HEK293 (cell line): ENCODE measurements around the gene GAS1.

Experiments
- CTCF ChIA-PET: fragments of 350-600 bp; formaldehyde crosslinking; extraction: SDS; loops from one replicate; lab custom pipeline; 2021; ENCODE audit warnings: antibody characterized with exemption; lab: Yijun Ruan, JAX
- POLR2A ChIA-PET: fragments of 300-600 bp; formaldehyde crosslinking; extraction: SDS; loops from one replicate; lab custom pipeline; 2020; ENCODE audit warnings: antibody characterized with exemption, inconsistent platforms; lab: Yijun Ruan, JAX
- H3K27ac ChIP-seq: fragments of 200-500 bp; sonication (Bioruptor generic); 2 replicates; pipeline ENCODE4 v1.5.1; 2014; ENCODE audit warnings: low read depth, low read length, control low read depth, inconsistent platforms; ENCODE audit errors: extremely low read depth
- H3K36me3 ChIP-seq, 2 experiments: fragments of 200-500 bp in 1 of 2; sonication (Bioruptor generic) in 1 of 2; 1 replicate in 1 of 2; 2 replicates in 1 of 2; pipeline ENCODE4 v1.5.1; 2014 to 2017; ENCODE audit warnings: inconsistent platforms in 2 of 2, low read length in 2 of 2; ENCODE audit not compliant: control insufficient read depth in 2 of 2, insufficient read depth in 1 of 2
- H3K4me1 ChIP-seq: fragments of 200-500 bp; sonication (Bioruptor generic); 2 replicates; pipeline ENCODE4 v1.5.1; 2014; ENCODE audit warnings: mild to moderate bottlenecking, low read length, inconsistent platforms; ENCODE audit not compliant: control insufficient read depth, insufficient read depth
- H3K4me3 ChIP-seq: 2 replicates; pipeline ENCODE4 v1.5.1; 2011; ENCODE audit warnings: low read depth, mild to moderate bottlenecking, control low read depth, low read length, moderate library complexity
- H3K9me3 ChIP-seq: fragments of 200-500 bp; sonication (Bioruptor generic); 2 replicates; pipeline ENCODE4 v1.5.1; 2014; ENCODE audit warnings: low read depth, low read length, inconsistent platforms; ENCODE audit not compliant: control insufficient read depth, insufficient read depth
- AEBP2 ChIP-seq: fragments of 450-650 bp; formaldehyde crosslinking; IDR thresholded peaks from 2 replicates; pipeline ENCODE4 v1.5.1; 2016; ENCODE audit warnings: missing biosample characterization, missing genetic modification characterization, borderline replicate concordance
- BCL6B ChIP-seq: fragments of 450-650 bp; formaldehyde crosslinking; IDR thresholded peaks from 2 replicates; pipeline ENCODE4 v1.5.1; 2017; ENCODE audit warnings: missing biosample characterization, missing genetic modification characterization
- GLI2 ChIP-seq: fragments of 450-650 bp; formaldehyde crosslinking; IDR thresholded peaks from 2 replicates; pipeline ENCODE4; 2017; ENCODE audit warnings: missing biosample characterization, missing genetic modification characterization, low read depth, borderline replicate concordance
- PATZ1 ChIP-seq: fragments of 450-650 bp; formaldehyde crosslinking; IDR thresholded peaks from 2 replicates; pipeline ENCODE4 v1.5.1; 2016; ENCODE audit warnings: missing biosample characterization, missing genetic modification characterization
- SP3 ChIP-seq: fragments of 450-650 bp; formaldehyde crosslinking; IDR thresholded peaks from 2 replicates; pipeline ENCODE4 v1.5.1; 2016; ENCODE audit warnings: missing biosample characterization, missing genetic modification characterization
- ZBTB10 ChIP-seq: fragments of 450-650 bp; formaldehyde crosslinking; IDR thresholded peaks from 2 replicates; pipeline ENCODE4 v1.5.1; 2016; ENCODE audit warnings: missing biosample characterization, missing genetic modification characterization
- ZBTB8A ChIP-seq: fragments of 450-650 bp; formaldehyde crosslinking; IDR thresholded peaks from 2 replicates; pipeline ENCODE4 v1.5.1; 2016; ENCODE audit warnings: missing biosample characterization, missing genetic modification characterization
- ZFHX2 ChIP-seq: fragments of 450-650 bp; formaldehyde crosslinking; conservative IDR thresholded peaks from 2 replicates; pipeline ENCODE4 v1.5.1; 2016; ENCODE audit warnings: missing biosample characterization, missing genetic modification characterization
- ZFP69B ChIP-seq: fragments of 450-650 bp; formaldehyde crosslinking; IDR thresholded peaks from 2 replicates; pipeline ENCODE4 v1.5.1; 2016; ENCODE audit warnings: missing biosample characterization, missing genetic modification characterization
- ZNF19 ChIP-seq: fragments of 450-650 bp; formaldehyde crosslinking; IDR thresholded peaks from 2 replicates; pipeline ENCODE4; 2016; ENCODE audit warnings: missing biosample characterization, missing genetic modification characterization, low read depth
- ZNF211 ChIP-seq: fragments of 450-650 bp; formaldehyde crosslinking; IDR thresholded peaks from 2 replicates; pipeline ENCODE4 v1.5.1; 2016; ENCODE audit warnings: low read depth, missing biosample characterization, missing genetic modification characterization
- ZNF266 ChIP-seq: fragments of 450-650 bp; formaldehyde crosslinking; IDR thresholded peaks from 2 replicates; pipeline ENCODE4 v1.5.1; 2016; ENCODE audit warnings: missing biosample characterization, missing genetic modification characterization, low read depth
- ZNF473 ChIP-seq: fragments of 450-650 bp; formaldehyde crosslinking; IDR thresholded peaks from 2 replicates; pipeline ENCODE4 v1.5.1; 2017; ENCODE audit warnings: missing biosample characterization, missing genetic modification characterization
- ZNF544 ChIP-seq: fragments of 450-650 bp; formaldehyde crosslinking; IDR thresholded peaks from 2 replicates; pipeline ENCODE4 v1.5.0; 2017; ENCODE audit warnings: missing biosample characterization, missing genetic modification characterization
- ZNF558 ChIP-seq: fragments of 450-650 bp; formaldehyde crosslinking; IDR thresholded peaks from 2 replicates; pipeline ENCODE4 v1.5.1; 2016; ENCODE audit warnings: missing biosample characterization, missing genetic modification characterization
- ZNF560 ChIP-seq: fragments of 450-650 bp; formaldehyde crosslinking; IDR thresholded peaks from 2 replicates; pipeline ENCODE4 v1.5.1; 2017; ENCODE audit warnings: missing biosample characterization, missing genetic modification characterization, borderline replicate concordance
- ZNF580 ChIP-seq: fragments of 450-650 bp; formaldehyde crosslinking; IDR thresholded peaks from 2 replicates; pipeline ENCODE4 v1.5.1; 2016; ENCODE audit warnings: missing biosample characterization, missing genetic modification characterization
- ZNF629 ChIP-seq: fragments of 450-650 bp; formaldehyde crosslinking; IDR thresholded peaks from 2 replicates; pipeline ENCODE4 v1.5.1; 2017; ENCODE audit warnings: missing biosample characterization, missing genetic modification characterization
- ZNF692 ChIP-seq: fragments of 450-650 bp; formaldehyde crosslinking; IDR thresholded peaks from 2 replicates; pipeline ENCODE4 v1.5.1; 2016; ENCODE audit warnings: missing biosample characterization, missing genetic modification characterization
- ZNF837 ChIP-seq: fragments of 450-650 bp; formaldehyde crosslinking; IDR thresholded peaks from 2 replicates; pipeline ENCODE4 v1.5.1; 2016; ENCODE audit warnings: missing biosample characterization, missing genetic modification characterization
- ZSCAN16 ChIP-seq: fragments of 450-650 bp; formaldehyde crosslinking; IDR thresholded peaks from 2 replicates; pipeline ENCODE4 v1.5.1; 2016; ENCODE audit warnings: missing biosample characterization, missing genetic modification characterization

Gene GAS1

GRCh38 chr9:86983249-86983619 is 35.9 kb upstream of the GAS1 start:
- Histone ChIP-seq H3K36me3 (no peaks in the 10 kb centered on the region), H3K27ac (no peak overlapping the region; the same call in 1 of the 2 replicates), H3K4me3 (no peak overlapping the region), H3K9me3 (no peaks in the 10 kb centered on the region), H3K4me1 (peaks cover 11% of the 10 kb centered on the region)
- TF ChIP-seq GLI2 (tag by site-specific recombination) (no peak), ZNF19 (tag by site-specific recombination) (no peak)
- ChIA-PET POLR2A (interaction anchor here (0.7 kb wide), 1 partner anchor 36 kb away, joined by 3 read pairs; the partner anchor contains the start of gene GAS1), CTCF (interaction anchor here (1.0 kb wide), 1 partner anchor 9 kb away, joined by 4 read pairs; no protein-coding TSS in a partner anchor)

- CTCF ChIA-PET, result no interaction called here
- Histone ChIP-seq H3K27ac (no peak overlapping the region), H3K4me3 (no peak overlapping the region), H3K4me1 (peaks cover 11% of the 10 kb centered on the region), H3K9me3 (no peaks in the 10 kb centered on the region), H3K36me3 (no peaks in the 10 kb centered on the region)
- POLR2A ChIA-PET, result interaction anchor here (0.6 kb wide), 1 partner anchor 51 kb away, joined by 3 read pairs; no protein-coding TSS in a partner anchor
- TF ChIP-seq ZNF211 (tag by site-specific recombination) (no peak), ZFP69B (no peak), ZNF19 (tag by site-specific recombination) (no peak), ZNF558 (no peak), ZFHX2 (no peak), ZNF544 (tag by site-specific recombination) (no peak)
These were observed 33.5 kb upstream of the GAS1 start for GRCh38 chr9:86980802-86981201.

- TF ChIP-seq SP3 (tag by site-specific recombination) (no peak), ZSCAN16 (tag by site-specific recombination) (no peak), ZNF580 (no peak), ZNF473 (no peak), ZBTB10 (tag by site-specific recombination) (no peak), BCL6B (tag by site-specific recombination) (no peak), ZNF629 (tag by site-specific recombination) (no peak), ZNF692 (tag by site-specific recombination) (no peak), AEBP2 (no peak), ZNF560 (tag by site-specific recombination) (no peak), ZNF266 (no peak), PATZ1 (tag by site-specific recombination) (no peak), ZBTB8A (tag by site-specific recombination) (no peak), ZNF837 (tag by site-specific recombination) (no peak)
- Histone ChIP-seq H3K9me3 (no peaks in the 10 kb centered on the region), H3K4me3 (no peak overlapping the region), H3K4me1 (peaks cover 7% of the 10 kb centered on the region), H3K27ac (no peak overlapping the region), H3K36me3 (no peaks in the 10 kb centered on the region)
- ChIA-PET CTCF (no interaction called here), POLR2A (no interaction called here)
These were observed 32.4 kb upstream of the GAS1 start for GRCh38 chr9:86979657-86980056.
